PC-3 (cell line): ENCODE measurements around the gene CCDC180.

ENCODE experiments used
- EZH2 ChIP-seq: fragments of 300-600 bp; sonication (generic); IDR thresholded peaks from one replicate; pipeline ENCODE4 v1.6.1; 2017; ENCODE audit warnings: antibody characterized with exemption, mild to moderate bottlenecking, low read length; ENCODE audit not compliant: unreplicated experiment
- EZH2phosphoT487 ChIP-seq: fragments of 300-600 bp; sonication (generic); IDR thresholded peaks from 2 replicates; pipeline ENCODE4 v1.6.1; 2018; ENCODE audit warnings: mild to moderate bottlenecking, antibody characterized with exemption, low read length, borderline replicate concordance

DNA sequence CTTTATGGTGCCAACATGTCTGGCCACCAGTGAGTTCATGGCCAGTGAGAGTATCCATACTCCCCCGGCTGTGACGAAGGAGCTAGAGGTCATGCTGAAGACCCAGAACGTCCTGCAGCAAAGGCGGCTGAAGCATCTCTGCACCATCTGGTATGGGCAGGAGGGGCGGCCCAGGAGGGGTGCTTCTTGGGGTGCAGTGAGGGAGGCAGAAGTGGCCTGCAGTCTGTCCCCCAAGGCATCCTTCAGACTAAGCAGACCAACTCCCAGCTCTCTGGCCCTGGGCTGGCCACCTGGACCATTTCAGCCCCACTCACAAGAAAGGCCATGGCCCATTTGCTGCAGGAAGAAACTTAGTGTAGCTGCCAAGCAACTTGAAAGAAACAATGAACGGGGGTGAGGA is 11.0 kb downstream of the CCDC180 start:
- TF ChIP-seq EZH2phosphoT487 (no peak), EZH2 (no peak)
